A549 (cell line): Measurements from ENCODE around the gene DES. TPM values are rescaled to one million over a fixed set of nuclear protein-coding genes. Genes with fewer than 3 reads are reported as not detected.
"Not testable (repeated sequence)": the region's sequence is repeated elsewhere in the genome, so short reads cannot be mapped to it uniquely, and the experiment has no call there.

Source experiments
- ATAC-seq, 2 experiments: fragments of 200-7000 bp in 1 of 2; fragments of >200 bp in 1 of 2; cut with Nextera tagmentation in 1 of 2; cut with Tn5 transposase in 1 of 2; 3 replicates each; pipeline versions ENCODE4 v1.8.0 to v1.9.1; 2018 to 2020; ENCODE audit warnings: mild to moderate bottlenecking in 1 of 2, moderate library complexity in 1 of 2
- CTCF ChIA-PET: fragments of 300-600 bp; sonication (Branson Sonifier 250); formaldehyde crosslinking; extraction: SDS; loops from one replicate; lab custom pipeline; 2021; ENCODE audit warnings: antibody characterized with exemption, inconsistent platforms; lab: Yijun Ruan, JAX
- POLR2A ChIA-PET: fragments of 350-600 bp; formaldehyde crosslinking; extraction: SDS; loops from one replicate; lab custom pipeline; 2021; ENCODE audit warnings: antibody characterized with exemption, inconsistent platforms; lab: Yijun Ruan, JAX
- DNase-seq, 2 experiments: peaks; one replicate each; pipeline versions ENCODE4 v3.0.0 to v3.0.0-alpha.2; 2011 to 2016; ENCODE audit warnings: low read depth in 1 of 2, low spot score in 1 of 2
- FAIRE-seq: peaks from 2 replicates; lab custom pipeline; 2011; peaks lifted over from hg19 to GRCh38; lab: Jason Lieb, UNC
- H3K27ac ChIP-seq, 2 experiments: fragments of >200 bp; sonication (Bioruptor Twin); formaldehyde crosslinking; 3 replicates each; pipeline ENCODE4 v1.5.1; 2016 to 2017
- H3K4me1 ChIP-seq: fragments of >200 bp; sonication (Bioruptor Twin); formaldehyde crosslinking; 3 replicates; pipeline ENCODE4 v1.6.1; 2016
- H3K4me2 ChIP-seq: fragments of >200 bp; sonication (Bioruptor Twin); formaldehyde crosslinking; 3 replicates; pipeline ENCODE4 v1.6.1; 2016
- H3K4me3 ChIP-seq: fragments of >200 bp; sonication (Bioruptor Twin); formaldehyde crosslinking; 3 replicates; pipeline ENCODE4 v1.5.1; 2016
- H3K9me3 ChIP-seq: fragments of >200 bp; sonication (Bioruptor Twin); formaldehyde crosslinking; 3 replicates; pipeline ENCODE4 v1.6.1; 2016
- BHLHE40 ChIP-seq: IDR thresholded peaks from 2 replicates; pipeline ENCODE4 v1.6.1; 2012; ENCODE audit warnings: low read depth, low read length, inconsistent platforms
- EHMT2 ChIP-seq: fragments of 200-600 bp; sonication (generic); IDR thresholded peaks from 2 replicates; pipeline ENCODE4 v1.6.1; 2016; ENCODE audit warnings: antibody characterized with exemption, low read depth, mild to moderate bottlenecking, moderate library complexity
- EP300 ChIP-seq, 2 experiments: fragments of >200 bp; sonication (Bioruptor Twin); formaldehyde crosslinking; IDR thresholded peaks; 2 replicates in 1 of 2; 3 replicates in 1 of 2; pipeline ENCODE4 v1.6.1; 2016 to 2017
- ESRRA ChIP-seq: fragments of 150-350 bp; IDR thresholded peaks from 2 replicates; pipeline ENCODE4 v1.6.1; 2014; ENCODE audit warnings: mild to moderate bottlenecking, low read length, borderline replicate concordance
- FOSL2 ChIP-seq, 2 experiments: fragments of 450-650 bp in 1 of 2; fragments of >200 bp in 1 of 2; sonication (Bioruptor Twin) in 1 of 2; formaldehyde crosslinking; IDR thresholded peaks; 2 replicates each; pipeline versions ENCODE4 v1.5.0 to v1.6.1; 2016 to 2020; ENCODE audit warnings: mild to moderate bottlenecking in 1 of 2, moderate library complexity in 1 of 2
- GATA3 ChIP-seq: IDR thresholded peaks from 2 replicates; pipeline ENCODE4 v1.6.1; 2012; ENCODE audit warnings: borderline replicate concordance
- HOXA7 ChIP-seq: fragments of 250-450 bp; sonication (Bioruptor Pico); IDR thresholded peaks from 2 replicates; pipeline ENCODE4 v1.5.0; 2020; ENCODE audit warnings: mild to moderate bottlenecking, moderate library complexity
- JUNB ChIP-seq: fragments of >200 bp; sonication (Bioruptor Twin); formaldehyde crosslinking; IDR thresholded peaks from 2 replicates; pipeline ENCODE4 v1.6.1; 2016
- MAZ ChIP-seq: fragments of 150-350 bp; IDR thresholded peaks from 2 replicates; pipeline ENCODE4 v1.6.1; 2014; ENCODE audit warnings: antibody characterized with exemption, low read depth, low read length, borderline replicate concordance
- MYC ChIP-seq: IDR thresholded peaks from 2 replicates; pipeline ENCODE4 v1.6.1; 2012; ENCODE audit warnings: mild to moderate bottlenecking, inconsistent platforms, low read length, improper control_type of control experiment, borderline replicate concordance
- PHF8 ChIP-seq: fragments of 200-600 bp; sonication (generic); IDR thresholded peaks from 2 replicates; pipeline ENCODE4 v1.6.1; 2016; ENCODE audit warnings: low read depth, mild to moderate bottlenecking, antibody characterized with exemption, moderate library complexity, borderline replicate concordance
- RAD21 ChIP-seq, 2 experiments: fragments of >200 bp in 1 of 2; sonication (Bioruptor Twin) in 1 of 2; formaldehyde crosslinking in 1 of 2; IDR thresholded peaks in 1 of 2; conservative IDR thresholded peaks in 1 of 2; 2 replicates in 1 of 2; 3 replicates in 1 of 2; pipeline ENCODE4 v1.6.1; 2012 to 2018; ENCODE audit warnings: inconsistent platforms in 1 of 2
- RARB ChIP-seq: fragments of 250-450 bp; sonication (Bioruptor Pico); IDR thresholded peaks from 2 replicates; pipeline ENCODE4 v1.8.0; 2021; ENCODE audit warnings: mild to moderate bottlenecking, moderate library complexity
- RNF2 ChIP-seq: fragments of 200-600 bp; sonication (generic); IDR thresholded peaks from 2 replicates; pipeline ENCODE4 v1.6.1; 2016; ENCODE audit warnings: low read depth, mild to moderate bottlenecking, antibody characterized with exemption, moderate library complexity, borderline replicate concordance
- WGBS: methylation state at CpG from one replicate; pipeline ENCODE4 v1.1.6; 2017; ENCODE audit errors: missing lambda C conversion rate; 5-methylcytosine and 5-hydroxymethylcytosine counted together
- polyA plus RNA-seq, 4 experiments: library from polyadenylated mRNA; depleted of rRNA in 3 of 4; stranded (reverse); fragments of >200 nt; fragmentation: RNase III in 1 of 4; extraction: RNeasy Plus Mini Kit Qiagen cat#74134 plus additional on column Dnase treatment in 1 of 4; gene quantifications; 2 replicates in 3 of 4; 3 replicates in 1 of 4; pipeline ENCODE4 v1.2.3, GENCODE V29; 2011 to 2017
- TF ChIP-seq, protein P1 (sequence below): fragments of 150-350 bp; IDR thresholded peaks from 2 replicates; pipeline ENCODE4 v1.6.1; 2014; ENCODE audit warnings: low read depth, mild to moderate bottlenecking, low read length
- TF ChIP-seq, protein P2 (sequence below): fragments of 250-450 bp; sonication (Bioruptor Pico); IDR thresholded peaks from 2 replicates; pipeline ENCODE4 v1.5.0; 2020; ENCODE audit warnings: low read depth, mild to moderate bottlenecking, moderate library complexity
- TF ChIP-seq, protein P3 (sequence below): fragments of 200-600 bp; sonication (generic); IDR thresholded peaks from 2 replicates; pipeline ENCODE4 v1.6.1; 2016; ENCODE audit warnings: antibody characterized with exemption, mild to moderate bottlenecking, moderate library complexity

The DES gene
- polyA plus RNA-seq, 2 of the 4 experiments (the other 2 are of a cell fraction) = 0.06 TPM; not detected in 1

DNA sequence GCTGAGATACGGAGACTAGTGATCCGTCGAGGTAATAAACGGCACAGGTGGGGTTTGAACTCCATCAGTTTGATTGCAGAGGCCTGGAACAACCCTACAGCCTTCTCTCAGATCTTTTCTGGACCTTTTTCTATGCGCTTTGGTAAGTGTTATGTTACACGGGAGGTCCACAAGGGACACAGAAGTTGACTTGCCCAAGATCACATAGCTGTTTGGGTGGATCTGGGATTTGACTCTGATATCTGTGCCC lies 29.3 kb upstream of the DES start (continued):
- no peak for TF ChIP-seq JUNB
- no peak for TF ChIP-seq HOXA7 (CRISPR knock-in tag)
- TF ChIP-seq, protein P1, sequence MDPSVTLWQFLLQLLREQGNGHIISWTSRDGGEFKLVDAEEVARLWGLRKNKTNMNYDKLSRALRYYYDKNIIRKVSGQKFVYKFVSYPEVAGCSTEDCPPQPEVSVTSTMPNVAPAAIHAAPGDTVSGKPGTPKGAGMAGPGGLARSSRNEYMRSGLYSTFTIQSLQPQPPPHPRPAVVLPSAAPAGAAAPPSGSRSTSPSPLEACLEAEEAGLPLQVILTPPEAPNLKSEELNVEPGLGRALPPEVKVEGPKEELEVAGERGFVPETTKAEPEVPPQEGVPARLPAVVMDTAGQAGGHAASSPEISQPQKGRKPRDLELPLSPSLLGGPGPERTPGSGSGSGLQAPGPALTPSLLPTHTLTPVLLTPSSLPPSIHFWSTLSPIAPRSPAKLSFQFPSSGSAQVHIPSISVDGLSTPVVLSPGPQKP = no peak

DNA sequence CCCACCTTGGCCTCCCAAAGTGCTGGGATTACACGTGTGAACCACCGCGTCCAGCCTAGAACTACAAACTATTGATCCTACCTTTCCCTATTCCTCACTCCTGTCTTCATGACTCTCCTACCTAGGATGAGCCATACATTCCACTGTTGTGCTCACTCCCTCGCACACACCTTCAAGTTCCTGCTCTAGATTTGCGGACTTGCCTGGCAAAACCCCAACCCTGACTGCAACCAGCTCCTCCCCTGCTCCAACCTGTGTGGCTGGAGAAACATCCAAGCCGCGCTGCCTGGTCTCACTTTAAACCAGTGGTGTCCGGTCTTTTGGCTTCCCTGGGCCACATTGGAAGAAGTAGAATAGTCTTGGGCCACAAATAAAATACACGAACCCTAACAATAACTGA lies 25.4 kb upstream of the DES start:
- Histone ChIP-seq H3K4me3 (no peak overlapping the region), H3K27ac (no peak overlapping the region), H3K9me3 (no peaks in the 10 kb centered on the region), H3K4me2 (no peak overlapping the region), H3K4me1 (peaks cover 6% of the 10 kb centered on the region)
- ATAC-seq (no peak), FAIRE-seq (no peak), DNase-seq (no peak)
- 79% methylated on average over 9 of the region's 9 CpGs for WGBS
- ChIA-PET CTCF (interaction anchor here (0.9 to 7.7 kb wide), 4 partner anchors 11 to 137 kb away, joined by 3 to 90 read pairs (median 16); no protein-coding TSS in a partner anchor), POLR2A (no interaction called here)
- TF ChIP-seq RNF2 (no peak), RARB (CRISPR knock-in tag) (no peak), MAZ (no peak), MYC (no peak), FOSL2 (IDR thresholded peaks at IDR 0.05) (no peak), FOSL2 (CRISPR knock-in tag; IDR thresholded peaks at IDR 0.05) (no peak), EHMT2 (no peak), PHF8 (no peak), ESRRA (no peak)
- TF ChIP-seq, protein P2, sequence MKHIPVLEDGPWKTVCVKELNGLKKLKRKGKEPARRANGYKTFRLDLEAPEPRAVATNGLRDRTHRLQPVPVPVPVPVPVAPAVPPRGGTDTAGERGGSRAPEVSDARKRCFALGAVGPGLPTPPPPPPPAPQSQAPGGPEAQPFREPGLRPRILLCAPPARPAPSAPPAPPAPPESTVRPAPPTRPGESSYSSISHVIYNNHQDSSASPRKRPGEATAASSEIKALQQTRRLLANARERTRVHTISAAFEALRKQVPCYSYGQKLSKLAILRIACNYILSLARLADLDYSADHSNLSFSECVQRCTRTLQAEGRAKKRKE = no peak

DNA sequence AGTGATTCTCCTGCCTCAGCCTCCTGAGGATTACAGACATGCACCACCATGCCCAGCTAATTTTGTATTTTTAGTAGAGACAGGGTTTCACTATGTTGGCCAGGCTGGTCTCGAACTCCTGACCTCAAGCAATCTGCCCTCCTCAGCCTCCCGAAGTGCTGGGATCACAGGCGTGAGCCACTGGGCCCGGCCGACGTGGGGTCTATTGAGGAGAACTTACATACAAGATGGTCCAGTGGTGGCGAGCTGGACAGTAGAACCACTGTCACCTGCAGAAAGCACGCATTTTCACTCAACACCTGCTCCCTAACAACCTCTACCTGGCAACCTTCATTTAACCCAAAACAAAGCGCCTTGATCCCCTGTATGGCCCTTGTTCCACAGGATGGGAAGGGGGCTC lies 23.1 kb upstream of the DES start:
- CTCF ChIA-PET = interaction anchor here (0.8 to 1.3 kb wide), 4 partner anchors 53 to 135 kb away, joined by 3 to 4 read pairs (median 3); no protein-coding TSS in a partner anchor
- H3K27ac ChIP-seq, FAIRE-seq, H3K9me3 ChIP-seq, DNase-seq, H3K4me3 ChIP-seq, ATAC-seq, H3K4me2 ChIP-seq, POLR2A ChIA-PET: not testable (repeated sequence)
- peaks cover 24% of the 10 kb centered on the region for H3K4me1 ChIP-seq
- 75% methylated on average over 9 of the region's 9 CpGs for WGBS

DNA sequence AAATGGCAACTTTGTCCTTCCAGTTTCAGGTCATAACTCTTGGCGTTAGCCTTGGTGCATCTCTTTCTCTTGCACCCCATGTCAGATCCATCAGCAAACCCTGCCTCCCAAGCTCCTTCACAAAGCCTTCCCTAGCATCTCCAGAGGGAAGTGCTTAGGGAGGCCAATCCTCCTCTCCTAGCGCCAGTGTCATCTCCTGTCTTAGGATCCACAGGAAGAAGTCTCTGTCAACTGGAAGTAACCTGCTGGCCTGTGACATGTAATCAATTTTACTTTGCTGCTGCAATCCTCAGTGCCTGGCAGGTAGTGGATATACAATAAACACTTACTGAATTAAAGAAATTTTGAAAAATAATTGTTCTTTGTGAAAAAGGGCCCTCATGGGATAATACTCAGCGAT lies 22.6 kb upstream of the DES start:
- FAIRE-seq (no peak), DNase-seq (no peak), ATAC-seq (no peak)
- ChIA-PET CTCF (interaction anchor here (0.8 to 1.3 kb wide), 4 partner anchors 38 to 135 kb away, joined by 3 to 4 read pairs (median 4); no protein-coding TSS in a partner anchor), POLR2A (no interaction called here)
- Histone ChIP-seq H3K4me2 (no peak overlapping the region), H3K4me1 (peaks cover 28% of the 10 kb centered on the region), H3K4me3 (no peak overlapping the region), H3K9me3 (no peaks in the 10 kb centered on the region), H3K27ac (no peak overlapping the region)
- no peak for TF ChIP-seq BHLHE40
- no peak for TF ChIP-seq RAD21 (conservative IDR thresholded peaks at IDR 0.05 in 1 of 2, IDR thresholded peaks at IDR 0.05 in 1 of 2)
- no peak for TF ChIP-seq GATA3
- TF ChIP-seq, protein P3, sequence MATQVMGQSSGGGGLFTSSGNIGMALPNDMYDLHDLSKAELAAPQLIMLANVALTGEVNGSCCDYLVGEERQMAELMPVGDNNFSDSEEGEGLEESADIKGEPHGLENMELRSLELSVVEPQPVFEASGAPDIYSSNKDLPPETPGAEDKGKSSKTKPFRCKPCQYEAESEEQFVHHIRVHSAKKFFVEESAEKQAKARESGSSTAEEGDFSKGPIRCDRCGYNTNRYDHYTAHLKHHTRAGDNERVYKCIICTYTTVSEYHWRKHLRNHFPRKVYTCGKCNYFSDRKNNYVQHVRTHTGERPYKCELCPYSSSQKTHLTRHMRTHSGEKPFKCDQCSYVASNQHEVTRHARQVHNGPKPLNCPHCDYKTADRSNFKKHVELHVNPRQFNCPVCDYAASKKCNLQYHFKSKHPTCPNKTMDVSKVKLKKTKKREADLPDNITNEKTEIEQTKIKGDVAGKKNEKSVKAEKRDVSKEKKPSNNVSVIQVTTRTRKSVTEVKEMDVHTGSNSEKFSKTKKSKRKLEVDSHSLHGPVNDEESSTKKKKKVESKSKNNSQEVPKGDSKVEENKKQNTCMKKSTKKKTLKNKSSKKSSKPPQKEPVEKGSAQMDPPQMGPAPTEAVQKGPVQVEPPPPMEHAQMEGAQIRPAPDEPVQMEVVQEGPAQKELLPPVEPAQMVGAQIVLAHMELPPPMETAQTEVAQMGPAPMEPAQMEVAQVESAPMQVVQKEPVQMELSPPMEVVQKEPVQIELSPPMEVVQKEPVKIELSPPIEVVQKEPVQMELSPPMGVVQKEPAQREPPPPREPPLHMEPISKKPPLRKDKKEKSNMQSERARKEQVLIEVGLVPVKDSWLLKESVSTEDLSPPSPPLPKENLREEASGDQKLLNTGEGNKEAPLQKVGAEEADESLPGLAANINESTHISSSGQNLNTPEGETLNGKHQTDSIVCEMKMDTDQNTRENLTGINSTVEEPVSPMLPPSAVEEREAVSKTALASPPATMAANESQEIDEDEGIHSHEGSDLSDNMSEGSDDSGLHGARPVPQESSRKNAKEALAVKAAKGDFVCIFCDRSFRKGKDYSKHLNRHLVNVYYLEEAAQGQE = no peak
- no peak for TF ChIP-seq EP300 (IDR thresholded peaks at IDR 0.05)
- WGBS = 86% methylated on average over 3 of the region's 3 CpGs
